Measurements from ENCODE around the gene GUCA1C. TPM values are rescaled to one million over a fixed set of nuclear protein-coding genes. Genes with fewer than 3 reads are reported as not detected.

The GUCA1C gene
- total RNA-seq, 4 donors from 2014 or later: not detected

DNA sequence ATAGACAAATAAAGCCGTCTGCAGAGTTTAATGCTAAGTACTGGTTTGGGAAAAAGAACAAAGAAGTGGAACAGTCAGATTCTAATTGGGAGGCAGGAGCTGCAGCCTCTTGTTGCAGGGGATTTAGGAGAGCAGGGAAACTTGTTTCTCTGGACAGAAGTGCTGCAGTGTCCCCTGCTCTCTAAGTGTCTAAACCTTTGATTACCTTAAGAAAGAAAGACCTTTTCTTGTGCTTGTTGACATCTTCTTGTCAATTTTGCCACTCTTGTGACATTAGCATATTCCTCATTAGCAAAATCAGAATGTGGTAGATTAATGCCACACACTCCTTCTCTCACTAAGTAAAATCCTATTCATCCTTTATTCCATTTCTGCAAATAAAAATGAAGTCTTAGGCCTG lies 92.3 kb downstream of the GUCA1C start:
- H3K27me3 ChIP-seq: no peaks in the 10 kb centered on the region
- 43 to 68% methylated on average over 1 of the region's 1 CpG for WGBS, 2 donors (ENCODE audit: low coverage in 1 of 2)
- no peak for DNase-seq
- TF ChIP-seq EP300 (IDR thresholded peaks at IDR 0.05; ENCODE audit: low read depth): no peak
- TF ChIP-seq CTCF (IDR thresholded peaks at IDR 0.05): no peak
- no peak for TF ChIP-seq POLR2A (IDR thresholded peaks at IDR 0.05)
- TF ChIP-seq POLR2AphosphoS5 (IDR thresholded peaks at IDR 0.05): no peak
- intact Hi-C loops (cut with DNase I; ENCODE audit: low total_unique reads) (no loop called here), in situ Hi-C loops (cut with MboI; ENCODE audit: low pct_ligation_motif_present in 1 of 4, low pct_unique_long_range_greater_than_20kb in 1 of 4, low sequenced_read_pairs in 3 of 4) (no loop called here)
- no peaks in the 10 kb centered on the region for H3K4me1 ChIP-seq
- no peaks in the 10 kb centered on the region for H3K36me3 ChIP-seq
- H3K4me3 ChIP-seq: no peak overlapping the region
- H3K27ac ChIP-seq: no peak overlapping the region
- peaks cover 0 to 4% of the 10 kb centered on the region in 2 donors for H3K9me3 ChIP-seq

Other genes with a start within 250 kb of the GUCA1C start
- 10 to 100 TPM in 2 of 4 donors, 1 to 10 TPM in 1, not detected in 1; 3.3 to 62.7 (median 14.2) TPM for gene RETNLB, start 196.5 kb downstream of the GUCA1C start, total RNA-seq
- 1 to 10 TPM in 2 of 4 donors, under 1 TPM in 1, not detected in 1; 0.41 to 2.2 (median 1.1) TPM for gene TRAT1, start 131.1 kb downstream of the GUCA1C start, total RNA-seq
- gene MORC1, start 164.3 kb upstream of the GUCA1C start, total RNA-seq: under 1 TPM in 1 of 4 donors, not detected in 3; 0.16 TPM
- gene C3orf85, start 182.8 kb upstream of the GUCA1C start, total RNA-seq: 10 to 100 TPM in 2 of 4 donors, 1 to 10 TPM in 1, not detected in 1; 1.5 to 29.5 (median 14.8) TPM

Measured in transverse colon (tissue), 4 donors.